GM21423 (cell line): ENCODE measurements around the gene TMTC3.

ENCODE experiments used
- ATAC-seq: cut with Tn5 transposase; IDR thresholded peaks from one replicate; pipeline ENCODE4 v1.9.1; 2021; ENCODE audit warnings: mild to moderate bottlenecking, moderate library complexity; ENCODE audit not compliant: unreplicated experiment

TMTC3 gene

GRCh38 chr12:88223519-88223918 is 81.4 kb downstream of the TMTC3 start:
- no peak for ATAC-seq

GRCh38 chr12:88225776-88226175 is 83.7 kb downstream of the TMTC3 start:
- ATAC-seq = no peak

- ATAC-seq = no peak
Measured at GRCh38 chr12:88227263-88227662, 85.2 kb downstream of the TMTC3 start.

- ATAC-seq = no peak
Measured at GRCh38 chr12:88227871-88228270, 85.8 kb downstream of the TMTC3 start.

- no peak for ATAC-seq
Measured at GRCh38 chr12:88228720-88229119, 86.6 kb downstream of the TMTC3 start.

- no peak for ATAC-seq
Measured at GRCh38 chr12:88230271-88230670, 88.2 kb downstream of the TMTC3 start.

GRCh38 chr12:88235183-88235833 is 93.2 kb downstream of the TMTC3 start:
- no peak for ATAC-seq

GRCh38 chr12:88237954-88238353 is 95.8 kb downstream of the TMTC3 start:
- ATAC-seq = no peak

- ATAC-seq = no peak
Measured at GRCh38 chr12:88238406-88238805, 96.3 kb downstream of the TMTC3 start.

GRCh38 chr12:88241862-88242570 is 99.9 kb downstream of the TMTC3 start:
- peak; percentile 55 for ATAC-seq

- peak; percentile 32 for ATAC-seq
Measured at GRCh38 chr12:88242571-88242925, 100.4 kb downstream of the TMTC3 start.

GRCh38 chr12:88242939-88243338 is 100.8 kb downstream of the TMTC3 start:
- ATAC-seq = no peak

GRCh38 chr12:88243982-88244381 is 101.9 kb downstream of the TMTC3 start:
- no peak for ATAC-seq

- ATAC-seq = no peak
Measured at GRCh38 chr12:88245905-88246304, 103.8 kb downstream of the TMTC3 start.

- ATAC-seq = no peak
Measured at GRCh38 chr12:88247241-88247643, 105.1 kb downstream of the TMTC3 start.

GRCh38 chr12:88248606-88249005 is 106.5 kb downstream of the TMTC3 start:
- no peak for ATAC-seq
